GM12892 (cell line): Measurements from ENCODE around the gene PARS2.

ENCODE experiments used
- POLR2A ChIP-seq: IDR thresholded peaks from 2 replicates; pipeline ENCODE4 v1.6.1; 2011; ENCODE audit warnings: low read depth, low read length, control low read depth
- TAF1 ChIP-seq: IDR thresholded peaks from 2 replicates; pipeline ENCODE4 v1.6.1; 2011; ENCODE audit warnings: low read depth, mild to moderate bottlenecking, control low read depth, low read length, borderline replicate concordance

DNA sequence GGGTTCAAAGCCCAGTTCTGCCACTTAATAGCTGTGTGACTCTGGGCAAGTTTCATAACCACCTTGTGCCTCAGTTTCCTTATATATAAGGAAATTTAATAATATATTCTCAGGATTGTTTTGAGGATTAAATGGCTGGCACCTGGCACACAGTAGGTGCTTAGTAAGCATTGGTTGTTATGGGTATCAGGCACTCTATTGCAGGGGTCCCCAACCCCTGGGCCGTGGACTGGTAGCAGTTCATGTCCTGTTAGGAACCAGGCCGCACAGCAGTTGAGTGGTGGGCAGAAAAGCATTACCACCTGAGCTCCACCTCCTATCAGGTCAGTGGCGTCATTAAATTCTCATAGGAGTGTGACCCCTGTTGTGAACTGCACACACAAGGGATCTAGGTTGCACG, 18.5 kb downstream of the PARS2 start:
- TF ChIP-seq POLR2A (no peak), TAF1 (no peak)
